Left renal cortex interstitium (tissue), 4 donors: ENCODE results near the gene FARS2. TPM values are rescaled to one million over a fixed set of nuclear protein-coding genes. Genes with fewer than 3 reads are reported as not detected.

Experiments
- DNase-seq, 4 donors: peaks; one replicate each; pipeline ENCODE4 v3.0.0-alpha.2; 2013; ENCODE audit warnings: low read depth in 4 of 4, low spot score in 2 of 4, missing footprints in 1 of 4
- polyA plus RNA-seq, 4 donors: library from polyadenylated mRNA; unstranded; fragments of 120-200 nt; gene quantifications; one replicate each; pipeline ENCODE4 v1.2.1, GENCODE V29; 2013; ENCODE audit not compliant: insufficient read length in 4 of 4

FARS2 gene
- polyA plus RNA-seq, 4 donors, result 20.4 to 23.0 (median 21.8) TPM

DNA sequence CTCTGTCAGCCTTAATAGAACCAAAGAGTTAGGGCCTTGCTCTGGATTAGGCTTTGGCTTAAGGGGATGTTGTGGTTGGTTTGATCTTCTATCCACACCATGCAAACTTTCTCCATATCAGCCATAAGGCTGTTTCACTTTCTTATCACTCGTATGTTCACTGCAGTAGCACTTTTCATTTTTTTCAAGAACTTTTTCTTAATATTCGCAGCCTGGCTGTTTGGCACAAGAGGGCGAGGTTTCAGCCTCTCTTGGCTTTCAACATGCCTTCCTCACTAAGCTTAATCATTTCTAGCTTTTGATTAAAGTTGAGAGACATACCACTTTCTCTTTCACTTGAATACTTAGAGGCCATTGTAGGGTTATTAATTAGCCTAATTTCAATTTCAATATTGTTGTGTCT lies 552.3 kb downstream of the FARS2 start:
- DNase-seq, result no peak

- DNase-seq, result no peak
Observed at GRCh38 chr6:5814116-5814515, 552.8 kb downstream of the FARS2 start.

GRCh38 chr6:5814901-5815300 lies 553.6 kb downstream of the FARS2 start:
- DNase-seq, result no peak

DNA sequence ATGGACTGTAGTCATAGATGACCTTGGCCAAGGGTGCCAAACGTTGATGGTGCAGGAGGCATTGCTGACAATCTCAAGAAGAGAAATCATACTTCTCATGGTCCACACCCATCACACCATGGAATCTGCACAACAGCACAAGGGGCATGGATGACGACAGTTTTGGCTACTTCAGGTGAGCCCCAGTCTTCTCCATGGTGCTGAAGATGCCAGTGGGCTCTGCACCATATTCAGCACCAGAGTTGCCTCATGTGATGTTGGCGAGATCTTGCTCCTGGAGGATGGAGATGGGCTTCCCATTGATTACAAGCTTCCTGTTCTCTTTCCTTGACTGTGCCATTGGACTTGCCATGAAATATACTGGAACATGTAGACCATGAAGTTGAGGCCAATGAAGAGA lies 556.6 kb downstream of the FARS2 start:
- DNase-seq, result no peak

DNA sequence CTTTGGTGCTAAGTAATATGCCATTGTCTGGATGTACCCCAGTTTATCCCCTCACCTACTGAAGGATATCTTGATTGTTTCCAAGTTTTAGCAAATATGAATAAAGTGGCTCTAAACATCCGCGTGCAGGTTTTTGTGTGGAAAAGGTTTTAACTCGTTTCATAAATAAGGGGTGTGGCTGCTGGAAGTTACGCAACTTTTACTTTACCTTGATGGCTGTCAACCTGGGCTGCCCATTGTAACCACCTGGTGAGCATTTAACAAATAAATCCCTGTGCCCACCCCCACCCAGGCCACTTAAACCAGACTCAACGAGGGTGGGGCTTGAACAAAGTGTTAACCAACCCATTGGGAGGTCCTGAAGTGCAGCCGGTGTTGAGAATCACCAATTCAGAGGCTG lies 557.6 kb downstream of the FARS2 start:
- DNase-seq, result no peak

Other genes with a start within 250 kb of the FARS2 start
- gene PPP1R3G, start 176.2 kb upstream of the FARS2 start, polyA plus RNA-seq, result 1 to 10 TPM; 2.2 to 3.4 (median 2.3) TPM
- gene LYRM4, start 563 bp upstream of the FARS2 start, polyA plus RNA-seq, result 10 to 100 TPM; 36.1 to 43.7 (median 42.7) TPM